Adrenal gland (tissue), 5 donors: ENCODE data around the gene ENPP6.

Experiments used
- CTCF ChIP-seq, 6 experiments: fragments of 450-650 bp in 4 of 6; fragments of 200-600 bp in 2 of 6; sonication (generic) in 1 of 6; IDR thresholded peaks; 1 replicate in 5 of 6; 2 replicates in 1 of 6; pipeline versions ENCODE4 v1.5.1 to v1.8.0; 2016 to 2021; ENCODE audit warnings: antibody characterized with exemption in 6 of 6, mild to moderate bottlenecking in 2 of 6, moderate library complexity in 1 of 6
- POLR2A ChIP-seq, 2 donors: fragments of 450-650 bp; IDR thresholded peaks; one replicate each; pipeline ENCODE4 v1.6.1; 2017; ENCODE audit warnings: antibody characterized with exemption in 2 of 2, mild to moderate bottlenecking in 2 of 2, moderate library complexity in 1 of 2
- donor health status: DM: no; HTN: no; CAD: no.

- no peak for TF ChIP-seq CTCF (IDR thresholded peaks at IDR 0.05)
- TF ChIP-seq POLR2A (IDR thresholded peaks at IDR 0.05): no peak
These were observed 1.9 kb downstream of the ENPP6 start for GRCh38 chr4:184215709-184216328.
